GM18508 (cell line): Measurements from ENCODE around the gene OAF.

Source experiments
- ATAC-seq: cut with Tn5 transposase; IDR thresholded peaks from one replicate; pipeline ENCODE4 v1.9.1; 2021; ENCODE audit warnings: moderate number of reproducible peaks; ENCODE audit not compliant: insufficient read depth, unreplicated experiment

Gene OAF

DNA sequence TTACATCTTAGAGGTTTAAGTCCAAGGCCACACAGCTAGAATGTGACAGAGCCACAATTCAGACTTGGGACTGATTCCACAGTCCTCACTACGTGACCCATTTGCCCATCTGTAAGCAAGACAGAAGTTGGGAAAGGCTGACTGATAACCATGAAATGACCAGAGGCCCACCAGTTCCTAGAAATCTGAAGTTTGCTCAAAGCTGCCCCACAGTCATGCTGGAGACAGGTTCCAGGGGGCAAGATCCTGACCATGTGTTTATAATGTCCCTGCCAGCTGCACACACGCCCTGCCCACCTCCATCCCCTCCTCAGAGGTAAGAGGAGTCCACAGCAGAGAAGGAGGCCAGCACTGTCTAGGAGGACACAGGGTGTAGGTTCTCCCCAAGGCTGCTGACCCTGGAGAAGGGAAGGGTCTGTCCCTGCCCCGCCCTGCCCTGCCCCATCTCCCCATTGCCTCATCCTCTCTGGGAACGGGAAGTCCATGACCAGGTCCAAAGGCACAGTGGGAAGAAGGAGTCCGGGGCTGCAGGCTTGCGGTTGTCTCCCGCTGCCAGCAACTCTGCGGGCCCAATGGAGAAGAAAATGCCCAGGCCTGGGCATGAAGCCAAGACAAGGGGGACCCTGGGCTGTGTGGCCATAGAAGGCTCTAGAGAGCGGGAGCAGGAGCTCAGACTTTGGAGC is 11.9 kb upstream of the OAF start:
- ATAC-seq: no peak

GRCh38 chr11:120199613-120200012 is 11.2 kb upstream of the OAF start:
- no peak for ATAC-seq

GRCh38 chr11:120200677-120201076 is 10.2 kb upstream of the OAF start:
- no peak for ATAC-seq

- no peak for ATAC-seq
These were observed 9.2 kb upstream of the OAF start for GRCh38 chr11:120201653-120202052.

GRCh38 chr11:120203626-120204025 is 7.2 kb upstream of the OAF start:
- ATAC-seq: no peak

GRCh38 chr11:120205596-120206161 is 5.2 kb upstream of the OAF start:
- ATAC-seq: no peak

DNA sequence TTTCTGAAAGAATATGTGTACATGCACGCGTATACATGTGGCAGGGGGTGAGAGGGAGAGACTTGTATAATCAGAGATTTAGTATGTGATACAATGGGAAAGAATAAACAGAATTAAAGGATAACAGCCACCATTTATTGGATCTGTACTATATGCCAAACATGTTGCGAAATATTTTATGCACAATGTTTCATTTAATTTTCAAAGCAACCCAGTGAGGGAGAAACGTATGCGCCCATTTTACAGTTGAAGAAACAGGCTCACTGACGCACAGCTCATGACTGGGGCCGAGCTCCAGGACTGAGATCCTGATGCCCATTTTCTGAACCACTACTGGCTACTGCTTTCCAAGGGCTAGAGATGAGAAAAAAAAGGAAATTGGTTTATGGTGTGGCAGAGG is 3.3 kb upstream of the OAF start:
- no peak for ATAC-seq

DNA sequence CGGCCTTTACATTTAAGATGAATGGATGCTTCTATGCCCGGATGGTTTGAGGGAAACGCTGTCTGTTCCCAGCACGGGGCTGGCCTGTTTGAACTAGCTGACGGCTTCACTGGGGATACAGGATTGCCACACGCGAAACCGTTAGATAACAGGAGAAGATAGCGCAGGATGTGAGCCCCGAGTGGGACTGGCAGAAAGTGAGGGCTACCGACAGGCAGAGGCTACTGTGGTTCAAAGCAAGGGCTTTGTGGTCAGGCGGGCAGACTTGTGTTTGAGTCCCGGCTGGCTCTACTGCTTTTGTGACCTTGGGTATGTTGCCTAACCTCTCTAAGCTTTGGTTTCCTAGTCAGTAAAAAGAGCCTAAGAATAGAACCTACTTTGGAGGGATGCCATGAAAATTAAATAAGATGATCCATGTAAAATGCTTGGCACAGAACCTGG is 2.8 kb upstream of the OAF start:
- no peak for ATAC-seq

GRCh38 chr11:120208777-120209176 is 2.1 kb upstream of the OAF start:
- ATAC-seq: no peak

- ATAC-seq: no peak
These were observed 846 bp upstream of the OAF start for GRCh38 chr11:120209746-120210625.

GRCh38 chr11:120211522-120212258 is 858 bp downstream of the OAF start:
- ATAC-seq: no peak

DNA sequence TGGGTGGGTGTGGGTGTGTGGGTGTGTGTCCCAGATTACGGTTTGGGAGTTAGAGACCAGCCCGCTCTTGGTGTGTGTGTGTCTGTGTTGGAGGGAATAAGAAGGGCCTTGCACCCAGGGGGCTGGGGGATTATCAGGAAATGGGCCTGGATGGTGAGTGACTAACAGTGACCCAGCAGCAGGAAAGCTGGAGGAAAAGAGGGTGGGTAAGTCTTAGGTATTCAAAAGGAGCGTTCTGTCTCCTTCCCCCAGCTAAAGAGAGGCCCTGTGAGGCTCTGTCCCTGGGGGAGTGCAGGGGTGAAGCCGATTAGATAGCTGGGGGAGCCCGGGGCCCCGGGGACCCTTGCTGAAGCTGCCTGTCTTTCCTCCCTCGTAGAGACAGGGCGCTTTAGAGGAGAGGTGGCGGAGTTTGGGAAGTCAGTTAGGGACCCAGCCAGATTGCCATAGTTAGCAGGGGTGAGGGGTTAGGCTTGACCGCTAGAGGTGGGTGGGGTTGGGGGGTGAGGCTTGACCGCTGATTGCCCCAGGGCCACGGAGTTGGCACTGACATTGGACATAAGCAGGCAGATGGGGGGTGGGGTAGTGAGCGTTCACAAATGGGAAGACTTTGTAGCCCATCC is 1.5 kb downstream of the OAF start:
- ATAC-seq: no peak

- ATAC-seq: no peak
These were observed 2.1 kb downstream of the OAF start for GRCh38 chr11:120212926-120213325.

DNA sequence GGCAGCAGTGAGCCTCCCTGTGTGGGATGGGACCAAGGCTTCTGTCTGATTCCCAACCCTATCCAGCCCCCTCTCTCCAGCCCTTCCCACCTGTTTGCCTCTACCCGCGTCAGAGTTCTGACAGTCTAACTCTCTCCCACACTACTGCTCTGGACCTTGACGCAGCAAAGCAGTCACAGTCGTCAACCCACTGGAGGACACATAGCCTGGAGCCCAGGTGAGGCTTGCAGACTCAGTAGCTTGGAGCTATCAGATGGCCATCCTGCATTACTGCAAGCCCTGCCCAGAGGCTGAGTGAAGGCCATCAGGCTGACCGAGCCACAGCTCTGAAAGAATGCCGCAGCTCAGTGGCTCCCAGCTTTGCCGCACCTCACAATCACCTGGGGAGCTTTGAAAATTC is 3.7 kb downstream of the OAF start:
- ATAC-seq: no peak

- no peak for ATAC-seq
These were observed 4.8 kb downstream of the OAF start for GRCh38 chr11:120215634-120216033.

GRCh38 chr11:120216426-120217102 is 5.7 kb downstream of the OAF start:
- no peak for ATAC-seq

GRCh38 chr11:120217526-120217925 is 6.7 kb downstream of the OAF start:
- no peak for ATAC-seq

DNA sequence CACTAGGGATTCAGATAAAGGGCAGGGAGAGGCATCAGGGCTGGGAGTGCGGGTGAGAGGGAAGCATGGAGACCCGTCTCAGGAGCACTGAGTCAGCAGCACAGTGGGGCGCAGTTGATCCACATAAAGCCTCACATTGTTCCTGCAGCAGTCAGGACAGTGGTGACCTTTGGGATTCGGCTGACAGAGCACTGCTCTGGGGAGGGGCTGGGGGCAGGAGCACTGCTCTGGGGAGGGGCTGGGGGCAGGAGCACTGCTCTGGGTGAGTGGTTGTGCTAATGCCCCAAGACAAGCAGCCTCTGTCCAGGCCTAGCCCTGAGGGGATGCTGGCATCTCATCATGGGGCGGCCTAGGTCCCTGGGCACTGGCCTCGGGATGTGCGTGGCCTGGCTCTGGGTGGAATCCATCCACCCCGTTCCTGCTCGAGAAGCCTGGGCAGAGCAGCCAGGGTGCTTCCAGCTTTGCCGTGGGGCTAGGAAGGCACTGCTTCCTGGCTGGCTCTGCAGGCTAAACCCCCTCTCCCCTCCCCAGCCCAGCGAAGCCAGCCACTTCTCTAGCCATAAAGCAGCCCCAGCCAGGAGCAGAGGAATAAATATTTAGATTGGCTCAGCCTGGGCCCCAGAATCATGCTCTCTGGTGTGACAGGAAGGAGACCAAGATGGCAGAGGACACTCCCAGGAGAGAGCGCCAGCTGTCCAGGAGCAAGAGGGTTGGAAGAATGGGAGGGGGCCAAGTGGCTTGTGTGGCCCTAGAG is 7.3 kb downstream of the OAF start:
- ATAC-seq: no peak

DNA sequence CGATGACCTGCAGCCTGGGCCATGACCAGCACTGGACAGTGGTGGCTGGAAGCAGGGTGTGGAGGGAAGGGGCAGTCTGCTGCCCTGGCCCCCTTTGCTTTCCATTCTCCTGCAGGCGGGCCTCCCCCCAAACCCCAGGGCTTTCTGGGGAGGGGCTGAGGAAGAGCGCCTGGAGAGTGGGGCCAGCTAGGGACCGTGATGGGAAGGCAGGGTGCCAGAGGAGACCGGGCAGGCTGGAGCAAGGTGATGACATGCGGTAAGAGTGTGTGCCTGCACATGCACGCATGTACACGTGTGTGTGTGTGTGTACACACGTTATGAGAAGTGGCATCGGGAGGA is 7.8 kb downstream of the OAF start:
- no peak for ATAC-seq
